HG03460 (cell line): ENCODE measurements around the gene EIF2AK2.

Experiments used
- ATAC-seq: cut with Tn5 transposase; IDR thresholded peaks from one replicate; pipeline ENCODE4 v1.9.1; 2021; ENCODE audit not compliant: unreplicated experiment

EIF2AK2 gene

GRCh38 chr2:37104178-37104577 is 52.6 kb downstream of the EIF2AK2 start:
- ATAC-seq = no peak

- ATAC-seq = no peak
Observed at GRCh38 chr2:37102588-37102987, 54.2 kb downstream of the EIF2AK2 start.

- ATAC-seq = no peak
Observed at GRCh38 chr2:37100054-37100453, 56.7 kb downstream of the EIF2AK2 start.

GRCh38 chr2:37098416-37099118 is 58.2 kb downstream of the EIF2AK2 start:
- ATAC-seq = no peak

- ATAC-seq = no peak
Observed at GRCh38 chr2:37096568-37096967, 60.2 kb downstream of the EIF2AK2 start.

GRCh38 chr2:37091873-37092272 is 64.9 kb downstream of the EIF2AK2 start:
- ATAC-seq = peak; percentile 58

GRCh38 chr2:37090019-37090477 is 66.7 kb downstream of the EIF2AK2 start:
- peak; percentile 89 for ATAC-seq

GRCh38 chr2:37085731-37086147 is 71.0 kb downstream of the EIF2AK2 start:
- no peak for ATAC-seq

GRCh38 chr2:37084797-37085196 is 72.0 kb downstream of the EIF2AK2 start:
- ATAC-seq = no peak

- peak; percentile 84 for ATAC-seq
Observed at GRCh38 chr2:37083873-37084794, 72.6 kb downstream of the EIF2AK2 start, which contains the start of the genes GPATCH11 and HEATR5B. Gene GPATCH11, plus strand, starts transcription at chr2:37084518. Its CDS starts 3,864 bp downstream, at chr2:37088382. Gene HEATR5B, minus strand, starts transcription at chr2:37084372. Its CDS starts 958 bp downstream, at chr2:37083414.

GRCh38 chr2:37080689-37081088 is 76.1 kb downstream of the EIF2AK2 start:
- ATAC-seq = no peak

- no peak for ATAC-seq
Observed at GRCh38 chr2:37080266-37080665, 76.5 kb downstream of the EIF2AK2 start.

GRCh38 chr2:37070931-37071330 is 85.8 kb downstream of the EIF2AK2 start:
- no peak for ATAC-seq

- ATAC-seq = no peak
Observed at GRCh38 chr2:37068686-37069085, 88.1 kb downstream of the EIF2AK2 start.

- ATAC-seq = no peak
Observed at GRCh38 chr2:37061776-37062175, 95.0 kb downstream of the EIF2AK2 start.

GRCh38 chr2:37061013-37061711 is 95.6 kb downstream of the EIF2AK2 start:
- no peak for ATAC-seq

GRCh38 chr2:37060446-37060845 is 96.3 kb downstream of the EIF2AK2 start:
- no peak for ATAC-seq

GRCh38 chr2:37059841-37060240 is 96.9 kb downstream of the EIF2AK2 start:
- no peak for ATAC-seq

GRCh38 chr2:37052600-37053332 is 104.0 kb downstream of the EIF2AK2 start:
- no peak for ATAC-seq
